K562 (cell line): ENCODE results near the gene SECISBP2. TPM values are rescaled to one million over a fixed set of nuclear protein-coding genes. Genes with fewer than 3 reads are reported as not detected.
A peak's percentile ranks its signal among the peaks of the same experiment; 100 is the strongest.

Experiments used
- EP400 ChIP-seq: fragments of 450-650 bp; IDR thresholded peaks from 2 replicates; pipeline ENCODE4 v1.6.1; 2017; ENCODE audit warnings: antibody characterized with exemption, mild to moderate bottlenecking, moderate library complexity
- FOXA3 ChIP-seq, 2 experiments: fragments of 450-650 bp in 1 of 2; sonication (generic) in 1 of 2; formaldehyde crosslinking; IDR thresholded peaks in 1 of 2; conservative IDR thresholded peaks in 1 of 2; 2 replicates each; pipeline versions ENCODE4 v1.4.0 to v1.8.0; 2020 to 2022; ENCODE audit warnings: mild to moderate bottlenecking in 2 of 2, missing genetic modification reagents in 1 of 2
- HDAC6 ChIP-seq: IDR thresholded peaks from 2 replicates; pipeline ENCODE4 v1.6.1; 2012; ENCODE audit warnings: low read depth, mild to moderate bottlenecking, control low read depth, inconsistent platforms, low read length, moderate library complexity
- LEF1 ChIP-seq: fragments of 450-650 bp; IDR thresholded peaks from 2 replicates; pipeline ENCODE4 v1.6.1; 2016; ENCODE audit warnings: mild to moderate bottlenecking
- MBD2 ChIP-seq: sonication (generic); IDR thresholded peaks from 2 replicates; pipeline ENCODE4 v1.6.1; 2016; ENCODE audit warnings: low read depth, borderline replicate concordance
- NR1H2 ChIP-seq: sonication (generic); formaldehyde crosslinking; IDR thresholded peaks from 2 replicates; pipeline ENCODE4 v1.4.0; 2020; ENCODE audit warnings: mild to moderate bottlenecking, missing genetic modification reagents
- PCBP2 ChIP-seq: fragments of 200-400 bp; formaldehyde crosslinking; IDR thresholded peaks from 2 replicates; pipeline ENCODE4 v1.6.1; 2018; ENCODE audit warnings: low read length, low read depth, mild to moderate bottlenecking, moderate library complexity; ENCODE audit not compliant: poor library complexity, severe bottlenecking
- POLR2G ChIP-seq: fragments of 200-400 bp; formaldehyde crosslinking; IDR thresholded peaks from 2 replicates; pipeline ENCODE4 v1.6.1; 2017; ENCODE audit warnings: low read depth, mild to moderate bottlenecking, antibody characterized with exemption, low read length, moderate library complexity
- RBM22 ChIP-seq: fragments of 200-400 bp; formaldehyde crosslinking; IDR thresholded peaks from 2 replicates; pipeline ENCODE4 v1.6.1; 2018; ENCODE audit warnings: low read length, low read depth; ENCODE audit not compliant: poor library complexity, severe bottlenecking
- ZNF311 ChIP-seq: fragments of 250-450 bp; sonication (Bioruptor Pico); IDR thresholded peaks from 2 replicates; pipeline ENCODE4 v1.4.0; 2020; ENCODE audit warnings: mild to moderate bottlenecking, moderate library complexity
- polyA plus RNA-seq, 8 experiments: library from polyadenylated mRNA; depleted of rRNA in 4 of 8; stranded (reverse) in 5 of 8; unstranded in 3 of 8; fragments of >200 nt; fragmentation: Nextera tagmentation in 2 of 8; fragmentation: Illumina TruSeq in 1 of 8; extraction: Ambion mirVana in 2 of 8; extraction: Trizol in 1 of 8; gene quantifications; 2 replicates each; pipeline versions ENCODE4 v1.2.1 to v1.2.3, GENCODE V29; 2011 to 2014; ENCODE audit warnings: inconsistent platforms in 1 of 8, missing spikeins in 1 of 8
- total RNA-seq, 7 experiments: library from RNA; depleted of rRNA in 6 of 7; stranded (reverse); fragments of >200 nt in 6 of 7; fragmentation: Illumina TruSeq in 2 of 7; extraction: Trizol in 2 of 7; gene quantifications; 2 replicates each; pipeline versions ENCODE4 v1.2.1 to v1.2.3, GENCODE V29; 2011 to 2021; ENCODE audit warnings: low replicate concordance in 1 of 7
- TF ChIP-seq, protein P1 (sequence below): fragments of 250-450 bp; sonication (Bioruptor Pico); IDR thresholded peaks from 2 replicates; pipeline ENCODE4 v1.9.0; 2021; ENCODE audit warnings: mild to moderate bottlenecking, inconsistent platforms
- TF ChIP-seq, protein P2 (sequence below): fragments of 200-600 bp; sonication (generic); IDR thresholded peaks from one replicate; pipeline ENCODE4 v1.6.1; 2012; ENCODE audit warnings: mild to moderate bottlenecking, low read depth, low read length, inconsistent platforms

The SECISBP2 gene
- total and polyA plus RNA-seq, 9 of the 15 experiments (the other 6 are each of a cell fraction or from before 2014, with no cell fraction given) = 3.2 to 41.6 (median 26.1) TPM

DNA sequence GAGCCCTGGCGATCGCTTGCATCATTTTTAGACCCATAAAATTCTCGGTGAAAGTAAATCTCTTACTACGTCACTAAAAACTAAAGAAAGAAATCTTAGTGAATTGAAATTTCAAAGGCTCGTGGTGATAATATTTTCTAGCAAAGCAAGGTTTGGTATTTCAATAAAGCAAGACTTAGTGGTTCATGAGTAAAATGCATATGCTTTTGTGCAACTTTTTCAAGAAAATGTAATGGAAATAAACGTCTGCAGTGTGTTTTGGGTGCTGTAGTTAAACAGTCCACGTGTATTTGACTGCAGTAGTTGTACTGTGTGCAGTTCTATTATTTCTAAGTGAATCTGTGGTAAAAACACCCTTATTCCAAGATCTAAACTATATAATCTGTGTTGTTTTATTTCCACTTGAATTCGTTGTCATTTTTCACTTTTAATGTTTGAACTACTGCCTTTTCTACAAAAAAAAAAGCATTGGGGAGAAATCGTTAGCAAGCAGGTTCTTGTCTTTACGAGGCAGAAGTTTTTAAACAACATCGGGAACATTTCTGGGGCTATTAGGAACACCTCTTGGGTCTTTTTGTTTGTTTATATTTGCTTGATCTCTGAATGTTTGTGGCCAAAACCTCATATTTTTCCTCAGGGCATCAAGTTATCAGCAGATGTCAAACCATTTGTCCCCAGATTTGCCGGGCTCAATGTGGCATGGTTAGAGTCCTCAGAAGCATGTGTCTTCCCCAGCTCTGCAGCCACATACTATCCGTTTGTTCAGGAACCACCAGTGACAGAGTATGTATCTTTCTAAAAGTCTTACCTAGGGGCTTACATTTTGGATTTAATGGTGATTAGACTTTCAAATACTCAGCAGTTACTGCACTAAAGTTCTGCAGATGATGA, 960 bp downstream of the SECISBP2 start (continued):
- no peak for TF ChIP-seq HDAC6
- no peak for TF ChIP-seq FOXA3 (CRISPR knock-in tag; conservative IDR thresholded peaks at IDR 0.05 in 1 of 2, IDR thresholded peaks at IDR 0.05 in 1 of 2)
- TF ChIP-seq POLR2G = no peak
- TF ChIP-seq, protein P1, sequence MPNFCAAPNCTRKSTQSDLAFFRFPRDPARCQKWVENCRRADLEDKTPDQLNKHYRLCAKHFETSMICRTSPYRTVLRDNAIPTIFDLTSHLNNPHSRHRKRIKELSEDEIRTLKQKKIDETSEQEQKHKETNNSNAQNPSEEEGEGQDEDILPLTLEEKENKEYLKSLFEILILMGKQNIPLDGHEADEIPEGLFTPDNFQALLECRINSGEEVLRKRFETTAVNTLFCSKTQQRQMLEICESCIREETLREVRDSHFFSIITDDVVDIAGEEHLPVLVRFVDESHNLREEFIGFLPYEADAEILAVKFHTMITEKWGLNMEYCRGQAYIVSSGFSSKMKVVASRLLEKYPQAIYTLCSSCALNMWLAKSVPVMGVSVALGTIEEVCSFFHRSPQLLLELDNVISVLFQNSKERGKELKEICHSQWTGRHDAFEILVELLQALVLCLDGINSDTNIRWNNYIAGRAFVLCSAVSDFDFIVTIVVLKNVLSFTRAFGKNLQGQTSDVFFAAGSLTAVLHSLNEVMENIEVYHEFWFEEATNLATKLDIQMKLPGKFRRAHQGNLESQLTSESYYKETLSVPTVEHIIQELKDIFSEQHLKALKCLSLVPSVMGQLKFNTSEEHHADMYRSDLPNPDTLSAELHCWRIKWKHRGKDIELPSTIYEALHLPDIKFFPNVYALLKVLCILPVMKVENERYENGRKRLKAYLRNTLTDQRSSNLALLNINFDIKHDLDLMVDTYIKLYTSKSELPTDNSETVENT (CRISPR knock-in tag) = no peak
- no peak for TF ChIP-seq MBD2
- TF ChIP-seq EP400 = no peak; the same call in 1 of the 2 replicates
- TF ChIP-seq PCBP2 = no peak
- TF ChIP-seq LEF1 = 0 out of 2 replicates have a peak, but pooled peaks have one; percentile 14
- TF ChIP-seq ZNF311 (CRISPR knock-in tag) = no peak
- no peak for TF ChIP-seq RBM22
- TF ChIP-seq NR1H2 (CRISPR knock-in tag) = no peak
- TF ChIP-seq, protein P2, sequence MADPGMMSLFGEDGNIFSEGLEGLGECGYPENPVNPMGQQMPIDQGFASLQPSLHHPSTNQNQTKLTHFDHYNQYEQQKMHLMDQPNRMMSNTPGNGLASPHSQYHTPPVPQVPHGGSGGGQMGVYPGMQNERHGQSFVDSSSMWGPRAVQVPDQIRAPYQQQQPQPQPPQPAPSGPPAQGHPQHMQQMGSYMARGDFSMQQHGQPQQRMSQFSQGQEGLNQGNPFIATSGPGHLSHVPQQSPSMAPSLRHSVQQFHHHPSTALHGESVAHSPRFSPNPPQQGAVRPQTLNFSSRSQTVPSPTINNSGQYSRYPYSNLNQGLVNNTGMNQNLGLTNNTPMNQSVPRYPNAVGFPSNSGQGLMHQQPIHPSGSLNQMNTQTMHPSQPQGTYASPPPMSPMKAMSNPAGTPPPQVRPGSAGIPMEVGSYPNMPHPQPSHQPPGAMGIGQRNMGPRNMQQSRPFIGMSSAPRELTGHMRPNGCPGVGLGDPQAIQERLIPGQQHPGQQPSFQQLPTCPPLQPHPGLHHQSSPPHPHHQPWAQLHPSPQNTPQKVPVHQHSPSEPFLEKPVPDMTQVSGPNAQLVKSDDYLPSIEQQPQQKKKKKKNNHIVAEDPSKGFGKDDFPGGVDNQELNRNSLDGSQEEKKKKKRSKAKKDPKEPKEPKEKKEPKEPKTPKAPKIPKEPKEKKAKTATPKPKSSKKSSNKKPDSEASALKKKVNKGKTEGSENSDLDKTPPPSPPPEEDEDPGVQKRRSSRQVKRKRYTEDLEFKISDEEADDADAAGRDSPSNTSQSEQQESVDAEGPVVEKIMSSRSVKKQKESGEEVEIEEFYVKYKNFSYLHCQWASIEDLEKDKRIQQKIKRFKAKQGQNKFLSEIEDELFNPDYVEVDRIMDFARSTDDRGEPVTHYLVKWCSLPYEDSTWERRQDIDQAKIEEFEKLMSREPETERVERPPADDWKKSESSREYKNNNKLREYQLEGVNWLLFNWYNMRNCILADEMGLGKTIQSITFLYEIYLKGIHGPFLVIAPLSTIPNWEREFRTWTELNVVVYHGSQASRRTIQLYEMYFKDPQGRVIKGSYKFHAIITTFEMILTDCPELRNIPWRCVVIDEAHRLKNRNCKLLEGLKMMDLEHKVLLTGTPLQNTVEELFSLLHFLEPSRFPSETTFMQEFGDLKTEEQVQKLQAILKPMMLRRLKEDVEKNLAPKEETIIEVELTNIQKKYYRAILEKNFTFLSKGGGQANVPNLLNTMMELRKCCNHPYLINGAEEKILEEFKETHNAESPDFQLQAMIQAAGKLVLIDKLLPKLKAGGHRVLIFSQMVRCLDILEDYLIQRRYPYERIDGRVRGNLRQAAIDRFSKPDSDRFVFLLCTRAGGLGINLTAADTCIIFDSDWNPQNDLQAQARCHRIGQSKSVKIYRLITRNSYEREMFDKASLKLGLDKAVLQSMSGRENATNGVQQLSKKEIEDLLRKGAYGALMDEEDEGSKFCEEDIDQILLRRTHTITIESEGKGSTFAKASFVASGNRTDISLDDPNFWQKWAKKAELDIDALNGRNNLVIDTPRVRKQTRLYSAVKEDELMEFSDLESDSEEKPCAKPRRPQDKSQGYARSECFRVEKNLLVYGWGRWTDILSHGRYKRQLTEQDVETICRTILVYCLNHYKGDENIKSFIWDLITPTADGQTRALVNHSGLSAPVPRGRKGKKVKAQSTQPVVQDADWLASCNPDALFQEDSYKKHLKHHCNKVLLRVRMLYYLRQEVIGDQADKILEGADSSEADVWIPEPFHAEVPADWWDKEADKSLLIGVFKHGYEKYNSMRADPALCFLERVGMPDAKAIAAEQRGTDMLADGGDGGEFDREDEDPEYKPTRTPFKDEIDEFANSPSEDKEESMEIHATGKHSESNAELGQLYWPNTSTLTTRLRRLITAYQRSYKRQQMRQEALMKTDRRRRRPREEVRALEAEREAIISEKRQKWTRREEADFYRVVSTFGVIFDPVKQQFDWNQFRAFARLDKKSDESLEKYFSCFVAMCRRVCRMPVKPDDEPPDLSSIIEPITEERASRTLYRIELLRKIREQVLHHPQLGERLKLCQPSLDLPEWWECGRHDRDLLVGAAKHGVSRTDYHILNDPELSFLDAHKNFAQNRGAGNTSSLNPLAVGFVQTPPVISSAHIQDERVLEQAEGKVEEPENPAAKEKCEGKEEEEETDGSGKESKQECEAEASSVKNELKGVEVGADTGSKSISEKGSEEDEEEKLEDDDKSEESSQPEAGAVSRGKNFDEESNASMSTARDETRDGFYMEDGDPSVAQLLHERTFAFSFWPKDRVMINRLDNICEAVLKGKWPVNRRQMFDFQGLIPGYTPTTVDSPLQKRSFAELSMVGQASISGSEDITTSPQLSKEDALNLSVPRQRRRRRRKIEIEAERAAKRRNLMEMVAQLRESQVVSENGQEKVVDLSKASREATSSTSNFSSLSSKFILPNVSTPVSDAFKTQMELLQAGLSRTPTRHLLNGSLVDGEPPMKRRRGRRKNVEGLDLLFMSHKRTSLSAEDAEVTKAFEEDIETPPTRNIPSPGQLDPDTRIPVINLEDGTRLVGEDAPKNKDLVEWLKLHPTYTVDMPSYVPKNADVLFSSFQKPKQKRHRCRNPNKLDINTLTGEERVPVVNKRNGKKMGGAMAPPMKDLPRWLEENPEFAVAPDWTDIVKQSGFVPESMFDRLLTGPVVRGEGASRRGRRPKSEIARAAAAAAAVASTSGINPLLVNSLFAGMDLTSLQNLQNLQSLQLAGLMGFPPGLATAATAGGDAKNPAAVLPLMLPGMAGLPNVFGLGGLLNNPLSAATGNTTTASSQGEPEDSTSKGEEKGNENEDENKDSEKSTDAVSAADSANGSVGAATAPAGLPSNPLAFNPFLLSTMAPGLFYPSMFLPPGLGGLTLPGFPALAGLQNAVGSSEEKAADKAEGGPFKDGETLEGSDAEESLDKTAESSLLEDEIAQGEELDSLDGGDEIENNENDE = no peak
